ENCODE results near the gene MRPL12.
"Not testable (repeated sequence)": the region's sequence is repeated elsewhere in the genome, so short reads cannot be mapped to it uniquely, and the experiment has no call there.

Gene MRPL12

DNA sequence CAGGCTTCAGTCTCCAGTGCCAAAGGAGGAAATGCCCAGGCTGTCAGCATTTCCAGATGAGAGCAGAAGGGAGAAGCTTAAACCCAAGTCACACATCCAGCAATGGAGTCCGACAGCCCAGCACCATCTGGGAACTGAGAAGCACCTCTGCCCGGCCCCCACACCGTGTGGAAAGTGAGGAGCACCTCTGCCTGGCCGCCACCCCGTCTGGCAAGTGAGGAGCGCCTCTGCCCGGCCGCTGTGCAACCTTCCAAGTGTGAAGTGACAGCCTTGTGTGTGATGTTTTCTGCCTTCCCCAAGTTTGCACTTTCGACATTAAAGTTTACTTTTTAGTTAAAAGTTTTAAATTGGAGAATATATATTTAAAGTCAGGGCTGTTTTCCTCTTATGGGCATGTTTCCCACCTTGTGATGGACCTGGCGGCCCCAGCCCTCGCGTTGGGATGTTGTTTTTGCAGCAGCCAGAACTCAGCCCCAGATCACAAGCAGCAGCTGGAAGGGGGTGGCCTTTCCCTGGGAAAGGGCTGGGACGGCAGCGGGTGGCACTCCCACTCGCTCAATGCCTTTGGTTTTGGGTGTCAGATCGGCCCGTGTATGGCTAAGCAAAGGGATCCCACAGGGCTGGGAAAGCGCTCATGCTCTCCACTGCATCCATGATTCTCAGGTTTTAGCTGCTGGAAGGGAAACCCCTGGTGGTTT lies 29.5 kb upstream of the MRPL12 start:
- ATAC-seq (ENCODE audit: insufficient read depth, low read depth) (0 out of 3 replicates have a peak, but pooled peaks have one; percentile 8), DNase-seq (no peak)
- Histone ChIP-seq H3K27ac (ENCODE audit: low read length) (no peak overlapping the region), H3K9ac (ENCODE audit: low read depth, low read length) (no peak overlapping the region), H3K4me3 (ENCODE audit: low read depth in 1 of 2, low read length in 2 of 2) (no peak overlapping the region), H3K36me3 (ENCODE audit: insufficient read depth, low read length) (peaks cover 62% of the 10 kb centered on the region), H2AFZ (ENCODE audit: low read depth, low read length) (no peak overlapping the region), H3K4me2 (ENCODE audit: insufficient read depth, low read length) (no peak overlapping the region), H3K9me3 (ENCODE audit: insufficient read depth, low read length, severe bottlenecking) (no peaks in the 10 kb centered on the region), H3K4me1 (ENCODE audit: insufficient read depth, low read length) (no peaks in the 10 kb centered on the region), H3K27me3 (ENCODE audit: insufficient read depth, low read length, poor library complexity) (no peaks in the 10 kb centered on the region), H4K20me1 (ENCODE audit: insufficient read depth, low read length) (peaks cover 13% of the 10 kb centered on the region), H3K79me2 (ENCODE audit: insufficient read depth, low read length) (peaks cover 17% of the 10 kb centered on the region)
- TF ChIP-seq, protein P1, sequence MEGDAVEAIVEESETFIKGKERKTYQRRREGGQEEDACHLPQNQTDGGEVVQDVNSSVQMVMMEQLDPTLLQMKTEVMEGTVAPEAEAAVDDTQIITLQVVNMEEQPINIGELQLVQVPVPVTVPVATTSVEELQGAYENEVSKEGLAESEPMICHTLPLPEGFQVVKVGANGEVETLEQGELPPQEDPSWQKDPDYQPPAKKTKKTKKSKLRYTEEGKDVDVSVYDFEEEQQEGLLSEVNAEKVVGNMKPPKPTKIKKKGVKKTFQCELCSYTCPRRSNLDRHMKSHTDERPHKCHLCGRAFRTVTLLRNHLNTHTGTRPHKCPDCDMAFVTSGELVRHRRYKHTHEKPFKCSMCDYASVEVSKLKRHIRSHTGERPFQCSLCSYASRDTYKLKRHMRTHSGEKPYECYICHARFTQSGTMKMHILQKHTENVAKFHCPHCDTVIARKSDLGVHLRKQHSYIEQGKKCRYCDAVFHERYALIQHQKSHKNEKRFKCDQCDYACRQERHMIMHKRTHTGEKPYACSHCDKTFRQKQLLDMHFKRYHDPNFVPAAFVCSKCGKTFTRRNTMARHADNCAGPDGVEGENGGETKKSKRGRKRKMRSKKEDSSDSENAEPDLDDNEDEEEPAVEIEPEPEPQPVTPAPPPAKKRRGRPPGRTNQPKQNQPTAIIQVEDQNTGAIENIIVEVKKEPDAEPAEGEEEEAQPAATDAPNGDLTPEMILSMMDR (IDR thresholded peaks at IDR 0.05; ENCODE audit: borderline replicate concordance, extremely low read depth, low read length, poor library complexity, severe bottlenecking), result no peak
- TF ChIP-seq EZH2 (IDR thresholded peaks at IDR 0.05; ENCODE audit: borderline replicate concordance, low read depth, low read length, severe bottlenecking), result no peak

DNA sequence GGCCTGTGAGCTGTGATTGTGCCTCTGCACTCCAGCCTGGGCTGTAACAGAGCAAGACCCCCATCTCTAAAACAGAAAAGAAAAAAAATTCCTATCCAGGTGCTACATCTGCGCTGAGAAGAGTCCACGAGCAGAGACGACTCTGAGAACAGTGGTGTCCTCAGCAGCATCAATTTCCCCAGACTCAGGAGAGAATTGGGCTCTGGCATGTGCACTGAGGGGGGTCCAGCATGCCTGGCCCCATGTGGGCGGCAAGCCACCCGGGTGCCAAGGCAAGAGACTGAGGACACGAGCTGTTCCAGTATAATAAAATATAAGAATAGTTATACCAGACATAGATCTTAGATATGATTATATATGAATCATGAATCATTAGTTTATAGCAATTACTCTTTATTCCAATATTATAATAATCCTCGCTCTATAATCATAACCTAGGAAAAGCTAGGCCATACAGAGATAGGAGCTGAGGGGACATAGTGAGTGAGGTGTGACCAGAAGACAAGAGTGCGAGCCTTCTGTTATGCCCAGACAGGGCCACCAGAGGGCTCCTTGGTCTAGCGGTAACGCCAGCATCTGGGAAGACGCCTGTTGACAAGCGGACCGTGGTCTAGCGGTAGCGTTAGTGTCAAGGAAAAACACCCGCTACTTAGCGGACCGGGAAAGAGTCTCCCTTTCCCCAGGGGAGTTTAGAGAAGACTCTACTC lies 27.5 kb upstream of the MRPL12 start:
- TF ChIP-seq, protein P1 (IDR thresholded peaks at IDR 0.05; ENCODE audit: borderline replicate concordance, extremely low read depth, low read length, poor library complexity, severe bottlenecking), result peak; percentile 50
- peaks cover 44% of the 10 kb centered on the region for H3K36me3 ChIP-seq (ENCODE audit: insufficient read depth, low read length)
- ATAC-seq (ENCODE audit: insufficient read depth, low read depth); H3K9ac ChIP-seq (ENCODE audit: low read depth, low read length); H3K4me2 ChIP-seq (ENCODE audit: insufficient read depth, low read length); H3K79me2 ChIP-seq (ENCODE audit: insufficient read depth, low read length); H3K4me1 ChIP-seq (ENCODE audit: insufficient read depth, low read length); H3K9me3 ChIP-seq (ENCODE audit: insufficient read depth, low read length, severe bottlenecking); H2AFZ ChIP-seq (ENCODE audit: low read depth, low read length); H3K27me3 ChIP-seq (ENCODE audit: insufficient read depth, low read length, poor library complexity); H3K4me3 ChIP-seq (ENCODE audit: low read depth in 1 of 2, low read length in 2 of 2); H3K27ac ChIP-seq (ENCODE audit: low read length): not testable (repeated sequence)
- peaks cover 13% of the 10 kb centered on the region; the same call in 1 of the 2 replicates for H4K20me1 ChIP-seq (ENCODE audit: insufficient read depth, low read length)
- peak; percentile 40 for DNase-seq

DNA sequence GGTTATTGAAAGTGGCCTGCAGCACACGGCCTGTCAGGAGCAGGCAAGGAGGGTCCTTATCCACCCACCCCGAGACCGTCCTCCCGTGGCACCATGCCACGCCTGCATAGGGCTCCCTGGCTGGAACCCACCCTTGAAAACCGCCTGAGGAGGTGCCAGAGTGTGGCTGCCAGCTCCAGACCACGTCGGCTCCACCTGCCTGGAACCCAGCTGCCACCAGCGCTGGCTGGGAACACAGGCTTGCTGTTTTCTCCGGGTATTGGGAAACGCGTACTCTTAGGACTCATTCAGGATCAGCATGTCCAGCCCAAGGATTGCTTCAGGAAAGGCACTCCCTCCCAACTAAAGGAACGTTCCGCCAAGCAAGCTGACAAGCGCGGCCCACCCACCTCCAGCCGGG lies 26.3 kb upstream of the MRPL12 start:
- peaks cover 18% of the 10 kb centered on the region; the same call in 1 of the 2 replicates for H4K20me1 ChIP-seq (ENCODE audit: insufficient read depth, low read length)
- DNase-seq (no peak), ATAC-seq (ENCODE audit: insufficient read depth, low read depth) (0 out of 3 replicates have a peak, but pooled peaks have one; percentile 12)
- H3K79me2 ChIP-seq (ENCODE audit: insufficient read depth, low read length), result peaks cover 15% of the 10 kb centered on the region
- no peaks in the 10 kb centered on the region for H3K27me3 ChIP-seq (ENCODE audit: insufficient read depth, low read length, poor library complexity)
- H2AFZ ChIP-seq (ENCODE audit: low read depth, low read length), result no peak overlapping the region
- H3K4me1 ChIP-seq (ENCODE audit: insufficient read depth, low read length), result peaks cover 6% of the 10 kb centered on the region; the same call in 1 of the 2 replicates
- H3K9me3 ChIP-seq (ENCODE audit: insufficient read depth, low read length, severe bottlenecking), result no peaks in the 10 kb centered on the region
- no peak overlapping the region for H3K4me2 ChIP-seq (ENCODE audit: insufficient read depth, low read length)
- peaks cover 43% of the 10 kb centered on the region for H3K36me3 ChIP-seq (ENCODE audit: insufficient read depth, low read length)
- H3K27ac ChIP-seq (ENCODE audit: low read length), result no peak overlapping the region
- no peak overlapping the region for H3K4me3 ChIP-seq (ENCODE audit: low read depth in 1 of 2, low read length in 2 of 2)
- TF ChIP-seq, protein P1 (IDR thresholded peaks at IDR 0.05; ENCODE audit: borderline replicate concordance, extremely low read depth, low read length, poor library complexity, severe bottlenecking), result no peak
- no peak for TF ChIP-seq EZH2 (IDR thresholded peaks at IDR 0.05; ENCODE audit: borderline replicate concordance, low read depth, low read length, severe bottlenecking)
- H3K9ac ChIP-seq (ENCODE audit: low read depth, low read length), result no peak overlapping the region
